GM12878 (cell line): ENCODE results near the gene NEK10. TPM values are rescaled to one million over a fixed set of nuclear protein-coding genes. Genes with fewer than 3 reads are reported as not detected.

ENCODE experiments used
- ATAC-seq: fragments of 200-7000 bp; cut with Tn5 transposase; 3 replicates; pipeline ENCODE4 v1.9.1; 2020; ENCODE audit warnings: mild to moderate bottlenecking, moderate library complexity
- BruUV-seq: library from RNA; stranded (reverse); fragments of 400-500 nt; replicated peaks from 2 replicates; lab custom pipeline; 2021; lab: Mats Ljungman, UMichigan
- CTCF ChIA-PET: fragments of 300-600 bp; sonication (Branson Sonifier 250); formaldehyde crosslinking; extraction: SDS; loops from one replicate; lab custom pipeline; 2021; ENCODE audit warnings: inconsistent platforms; lab: Yijun Ruan, JAX
- POLR2A ChIA-PET: fragments of 350-600 bp; formaldehyde crosslinking; extraction: SDS; loops from one replicate; lab custom pipeline; 2021; ENCODE audit warnings: inconsistent platforms; lab: Charles Lee
- RAD21 ChIA-PET: fragments of 300-600 bp; sonication (Branson Sonifier 250); formaldehyde crosslinking; loops from one replicate; lab custom pipeline; 2023; ENCODE audit warnings: antibody characterized with exemption; ENCODE audit not compliant: unreplicated experiment; lab: Charles Lee
- SMC1A ChIA-PET: fragments of 300-600 bp; sonication (Branson Sonifier 250); formaldehyde crosslinking; loops from one replicate; lab custom pipeline; 2023; ENCODE audit not compliant: unreplicated experiment, uncharacterized antibody; lab: Charles Lee
- DNase-seq: peaks from one replicate; pipeline ENCODE4 v3.0.0-alpha.2; 2011; ENCODE audit warnings: low read depth, low spot score
- FAIRE-seq: peaks from 3 replicates; lab custom pipeline; 2011; peaks lifted over from hg19 to GRCh38; lab: Jason Lieb, UNC
- H2AFZ ChIP-seq: 2 replicates; pipeline ENCODE4 v1.6.0; 2011; ENCODE audit warnings: low read depth, low read length, control low read depth; ENCODE audit not compliant: control insufficient read depth
- H3K27ac ChIP-seq: 2 replicates; pipeline ENCODE4 v1.5.1; 2011; ENCODE audit warnings: control low read depth; ENCODE audit not compliant: control insufficient read depth, insufficient read depth
- H3K27me3 ChIP-seq, 2 experiments: replicated peaks in 1 of 2; 2 replicates each; pipeline versions ENCODE4 v1.6.0 to v1.6.1; 2011; ENCODE audit warnings: low read length in 1 of 2; ENCODE audit not compliant: control insufficient read depth in 2 of 2, insufficient read depth in 2 of 2
- H3K36me3 ChIP-seq, 2 experiments: 2 replicates each; pipeline ENCODE4 v1.5.1; 2011; ENCODE audit warnings: low read length in 1 of 2; ENCODE audit not compliant: control insufficient read depth in 2 of 2, insufficient read depth in 2 of 2
- H3K4me1 ChIP-seq: 2 replicates; pipeline ENCODE4 v1.6.1; 2011; ENCODE audit warnings: mild to moderate bottlenecking, low read length, moderate library complexity, mixed read lengths; ENCODE audit not compliant: control insufficient read depth, insufficient read depth
- H3K4me2 ChIP-seq: 2 replicates; pipeline ENCODE4 v1.6.0; 2011; ENCODE audit warnings: control low read depth; ENCODE audit not compliant: control insufficient read depth, insufficient read depth
- H3K4me3 ChIP-seq: fragments of 200-600 bp; sonication (generic); 2 replicates; pipeline ENCODE4 v1.5.1; 2016
- H3K79me2 ChIP-seq: 2 replicates; pipeline ENCODE4 v1.6.0; 2011; ENCODE audit warnings: low read length; ENCODE audit not compliant: control insufficient read depth, insufficient read depth
- H3K9ac ChIP-seq: 2 replicates; pipeline ENCODE4 v1.8.0; 2011; ENCODE audit warnings: low read length, control low read depth, mixed read lengths; ENCODE audit not compliant: control insufficient read depth, insufficient read depth
- H3K9me3 ChIP-seq: replicated peaks from 3 replicates; pipeline ENCODE4 v1.5.1; 2011; ENCODE audit warnings: mild to moderate bottlenecking, low read length; ENCODE audit not compliant: control insufficient read depth, insufficient read depth
- H4K20me1 ChIP-seq: 2 replicates; pipeline ENCODE4 v1.6.0; 2011; ENCODE audit not compliant: control insufficient read depth, insufficient read depth
- EZH2 ChIP-seq: IDR thresholded peaks from 2 replicates; pipeline ENCODE4 v1.6.1; 2012; ENCODE audit warnings: low read depth, mild to moderate bottlenecking, control low read depth, inconsistent platforms, low read length, borderline replicate concordance; ENCODE audit not compliant: control insufficient read depth
- FOXM1 ChIP-seq: IDR thresholded peaks from 2 replicates; pipeline ENCODE4 v1.6.1; 2012; ENCODE audit warnings: low read depth, mild to moderate bottlenecking, inconsistent platforms, low read length, moderate library complexity
- GATAD2B ChIP-seq: fragments of 450-650 bp; conservative IDR thresholded peaks from 2 replicates; pipeline ENCODE4 v1.6.1; 2017; ENCODE audit warnings: low read depth, mild to moderate bottlenecking, moderate library complexity
- KDM1A ChIP-seq: fragments of 200-600 bp; sonication (generic); IDR thresholded peaks from 2 replicates; pipeline ENCODE4 v1.6.1; 2016; ENCODE audit warnings: borderline replicate concordance
- NFIC ChIP-seq: IDR thresholded peaks from 2 replicates; pipeline ENCODE4 v1.6.1; 2012; ENCODE audit warnings: low read depth, mild to moderate bottlenecking, inconsistent platforms, low read length, moderate library complexity
- RCOR1 ChIP-seq: conservative IDR thresholded peaks from 2 replicates; pipeline ENCODE4 v1.6.1; 2012; ENCODE audit warnings: low read depth, low read length, improper control_type of control experiment
- RELA ChIP-seq: fragments of 450-650 bp; IDR thresholded peaks from 2 replicates; pipeline ENCODE4 v1.8.0; 2014; ENCODE audit warnings: borderline replicate concordance; ENCODE audit not compliant: partially characterized antibody
- RFX5 ChIP-seq: IDR thresholded peaks from 2 replicates; pipeline ENCODE4 v1.6.1; 2011; ENCODE audit warnings: low read depth, low read length, improper control_type of control experiment
- RUNX3 ChIP-seq: IDR thresholded peaks from 2 replicates; pipeline ENCODE4 v1.6.1; 2012; ENCODE audit warnings: low read length, inconsistent platforms
- SMARCA5 ChIP-seq: fragments of 450-650 bp; IDR thresholded peaks from 2 replicates; pipeline ENCODE4 v1.6.1; 2017; ENCODE audit warnings: mild to moderate bottlenecking
- WGBS: methylation state at CpG from one replicate; pipeline ENCODE4 v1.1.6; 2016; ENCODE audit warnings: low lambda C conversion rate; ENCODE audit not compliant: insufficient replicate concordance, insufficient coverage; ENCODE audit errors: missing lambda C conversion rate; 5-methylcytosine and 5-hydroxymethylcytosine counted together
- in situ Hi-C: fragments of 300-500 bp; cut with MboI; formaldehyde crosslinking; loops from 9 replicates; pipeline ENCODE4 v1.14.3; 2018; ENCODE audit warnings: mixed read lengths
- intact Hi-C: fragments of 100-400 bp; cut with micrococcal nuclease; formaldehyde crosslinking; loops from one replicate; pipeline ENCODE4 v1.14.2; 2022; ENCODE audit not compliant: unreplicated experiment
- polyA plus RNA-seq, 11 experiments: library from polyadenylated mRNA; depleted of rRNA in 4 of 11; unstranded in 6 of 11; stranded (reverse) in 5 of 11; fragments of >200 nt; fragmentation: Nextera tagmentation in 4 of 11; fragmentation: Illumina TruSeq in 1 of 11; extraction: Ambion mirVana in 4 of 11; extraction: Trizol in 1 of 11; gene quantifications; 1 replicate in 1 of 11; 2 replicates in 10 of 11; pipeline versions ENCODE4 v1.2.1 to v1.2.3, GENCODE V29; 2011 to 2016; ENCODE audit warnings: inconsistent platforms in 2 of 11, missing spikeins in 2 of 11, low read depth in 1 of 11
- total RNA-seq, 4 experiments: library from RNA; depleted of rRNA in 3 of 4; stranded (reverse); fragments of >200 nt in 3 of 4; fragmentation: Illumina TruSeq in 1 of 4; extraction: Trizol in 1 of 4; gene quantifications; 2 replicates each; pipeline versions ENCODE4 v1.2.1 to v1.2.3, GENCODE V29; 2013 to 2021
- TF ChIP-seq, protein P1 (sequence below): fragments of 450-650 bp; formaldehyde crosslinking; IDR thresholded peaks from 2 replicates; pipeline ENCODE4 v1.5.0; 2022; ENCODE audit warnings: mild to moderate bottlenecking, missing genetic modification characterization
- TF ChIP-seq, protein P2 (sequence below), 3 experiments: IDR thresholded peaks in 2 of 3; conservative IDR thresholded peaks in 1 of 3; 2 replicates each; pipeline ENCODE4 v1.5.1; 2011; ENCODE audit warnings: low read depth in 3 of 3, low read length in 3 of 3, mild to moderate bottlenecking in 3 of 3, control low read depth in 2 of 3, moderate library complexity in 2 of 3, inconsistent platforms in 1 of 3, mixed read lengths in 1 of 3; ENCODE audit not compliant: control insufficient read depth in 2 of 3, insufficient read depth in 1 of 3; ENCODE audit errors: extremely low read depth in 1 of 3
- TF ChIP-seq, protein P3 (sequence below): fragments of 450-650 bp; IDR thresholded peaks from 2 replicates; pipeline ENCODE4 v1.6.1; 2017; ENCODE audit warnings: mild to moderate bottlenecking, moderate library complexity

Gene NEK10
- total and polyA plus RNA-seq, 10 of the 15 experiments (the other 5 are each of a cell fraction or from before 2014, with no cell fraction given): 0.06 to 0.40 (median 0.16) TPM; not detected in 2

DNA sequence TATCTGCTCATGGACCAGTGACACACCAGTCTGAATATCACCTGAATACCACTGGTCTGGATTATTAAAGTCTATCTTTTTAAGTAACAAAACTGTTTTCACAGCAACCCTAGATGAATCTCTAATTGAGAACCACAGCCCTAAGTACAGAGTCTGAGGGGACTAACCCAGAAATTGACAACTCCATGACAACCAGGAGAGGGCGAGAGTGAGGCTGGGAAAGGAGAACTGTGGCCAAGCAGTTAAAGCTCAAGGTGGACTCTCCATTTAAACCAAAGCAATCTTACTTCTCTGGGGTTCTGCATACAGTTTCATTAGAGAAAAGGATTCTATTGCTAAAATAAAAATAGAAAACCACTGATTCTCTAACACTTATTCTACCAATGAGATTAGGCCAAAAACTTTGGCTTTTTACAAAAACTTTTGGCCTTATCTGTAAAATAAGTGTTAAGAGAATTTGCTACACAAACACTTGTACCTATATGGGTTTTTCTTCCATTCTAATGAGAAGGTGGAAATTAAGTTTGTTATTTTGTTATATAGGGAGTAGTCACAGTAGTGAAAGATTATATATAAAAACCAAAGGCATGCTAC lies 11.4 kb downstream of the NEK10 start:
- DNase-seq: no peak
- no TSS peak for BruUV-seq
- no peaks in the 10 kb centered on the region for H3K9me3 ChIP-seq
- in situ Hi-C loops: no loop called here
- H2AFZ ChIP-seq: no peak overlapping the region
- ChIA-PET SMC1A (interaction anchor here (0.6 to 1.8 kb wide), 26 partner anchors 9 to 324 kb away, joined by 3 to 19 read pairs (median 4); partner anchors contain the start of gene NEK10), POLR2A (interaction anchor here (0.7 to 1.2 kb wide), 2 partner anchors 11 to 971 kb away, joined by 3 read pairs; partner anchors contain the start of gene NEK10), CTCF (interaction anchor here (0.6 to 1.8 kb wide), 27 partner anchors 9 to 971 kb away, joined by 3 to 28 read pairs (median 4); partner anchors contain the start of gene NEK10), RAD21 (interaction anchor here (0.6 to 1.8 kb wide), 9 partner anchors 9 to 323 kb away, joined by 3 to 20 read pairs (median 4); no protein-coding TSS in a partner anchor)
- no peak overlapping the region for H3K9ac ChIP-seq
- no peaks in the 10 kb centered on the region for H3K79me2 ChIP-seq
- 0% methylated on average over 1 of the region's 1 CpG for WGBS
- peak; percentile 96 for ATAC-seq
- H3K27ac ChIP-seq: no peak overlapping the region
- no peaks in the 10 kb centered on the region for H4K20me1 ChIP-seq
- no peak for FAIRE-seq
- no peak overlapping the region for H3K4me3 ChIP-seq
- no peaks in the 10 kb centered on the region for H3K27me3 ChIP-seq
- H3K4me2 ChIP-seq: no peak overlapping the region
- intact Hi-C loops: loop anchor here (1.0 to 5.0 kb wide), 3 partner anchors 110 to 323 kb away; no protein-coding TSS in a partner anchor
- no peaks in the 10 kb centered on the region for H3K36me3 ChIP-seq
- H3K4me1 ChIP-seq: peaks cover 14% of the 10 kb centered on the region
- TF ChIP-seq RFX5: 0 out of 2 replicates have a peak, but pooled peaks have one; percentile 2
- TF ChIP-seq SMARCA5: 0 out of 2 replicates have a peak, but pooled peaks have one; percentile 61
- no peak for TF ChIP-seq KDM1A
- TF ChIP-seq FOXM1: 0 out of 2 replicates have a peak, but pooled peaks have one; percentile 16
- TF ChIP-seq NFIC: no peak
- peak; percentile 56 for TF ChIP-seq RUNX3
- TF ChIP-seq RELA: no peak
- no peak for TF ChIP-seq RCOR1
- TF ChIP-seq, protein P1, sequence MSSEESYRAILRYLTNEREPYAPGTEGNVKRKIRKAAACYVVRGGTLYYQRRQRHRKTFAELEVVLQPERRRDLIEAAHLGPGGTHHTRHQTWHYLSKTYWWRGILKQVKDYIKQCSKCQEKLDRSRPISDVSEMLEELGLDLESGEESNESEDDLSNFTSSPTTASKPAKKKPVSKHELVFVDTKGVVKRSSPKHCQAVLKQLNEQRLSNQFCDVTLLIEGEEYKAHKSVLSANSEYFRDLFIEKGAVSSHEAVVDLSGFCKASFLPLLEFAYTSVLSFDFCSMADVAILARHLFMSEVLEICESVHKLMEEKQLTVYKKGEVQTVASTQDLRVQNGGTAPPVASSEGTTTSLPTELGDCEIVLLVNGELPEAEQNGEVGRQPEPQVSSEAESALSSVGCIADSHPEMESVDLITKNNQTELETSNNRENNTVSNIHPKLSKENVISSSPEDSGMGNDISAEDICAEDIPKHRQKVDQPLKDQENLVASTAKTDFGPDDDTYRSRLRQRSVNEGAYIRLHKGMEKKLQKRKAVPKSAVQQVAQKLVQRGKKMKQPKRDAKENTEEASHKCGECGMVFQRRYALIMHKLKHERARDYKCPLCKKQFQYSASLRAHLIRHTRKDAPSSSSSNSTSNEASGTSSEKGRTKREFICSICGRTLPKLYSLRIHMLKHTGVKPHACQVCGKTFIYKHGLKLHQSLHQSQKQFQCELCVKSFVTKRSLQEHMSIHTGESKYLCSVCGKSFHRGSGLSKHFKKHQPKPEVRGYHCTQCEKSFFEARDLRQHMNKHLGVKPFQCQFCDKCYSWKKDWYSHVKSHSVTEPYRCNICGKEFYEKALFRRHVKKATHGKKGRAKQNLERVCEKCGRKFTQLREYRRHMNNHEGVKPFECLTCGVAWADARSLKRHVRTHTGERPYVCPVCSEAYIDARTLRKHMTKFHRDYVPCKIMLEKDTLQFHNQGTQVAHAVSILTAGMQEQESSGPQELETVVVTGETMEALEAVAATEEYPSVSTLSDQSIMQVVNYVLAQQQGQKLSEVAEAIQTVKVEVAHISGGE (CRISPR knock-in tag): no peak
- TF ChIP-seq, protein P2, sequence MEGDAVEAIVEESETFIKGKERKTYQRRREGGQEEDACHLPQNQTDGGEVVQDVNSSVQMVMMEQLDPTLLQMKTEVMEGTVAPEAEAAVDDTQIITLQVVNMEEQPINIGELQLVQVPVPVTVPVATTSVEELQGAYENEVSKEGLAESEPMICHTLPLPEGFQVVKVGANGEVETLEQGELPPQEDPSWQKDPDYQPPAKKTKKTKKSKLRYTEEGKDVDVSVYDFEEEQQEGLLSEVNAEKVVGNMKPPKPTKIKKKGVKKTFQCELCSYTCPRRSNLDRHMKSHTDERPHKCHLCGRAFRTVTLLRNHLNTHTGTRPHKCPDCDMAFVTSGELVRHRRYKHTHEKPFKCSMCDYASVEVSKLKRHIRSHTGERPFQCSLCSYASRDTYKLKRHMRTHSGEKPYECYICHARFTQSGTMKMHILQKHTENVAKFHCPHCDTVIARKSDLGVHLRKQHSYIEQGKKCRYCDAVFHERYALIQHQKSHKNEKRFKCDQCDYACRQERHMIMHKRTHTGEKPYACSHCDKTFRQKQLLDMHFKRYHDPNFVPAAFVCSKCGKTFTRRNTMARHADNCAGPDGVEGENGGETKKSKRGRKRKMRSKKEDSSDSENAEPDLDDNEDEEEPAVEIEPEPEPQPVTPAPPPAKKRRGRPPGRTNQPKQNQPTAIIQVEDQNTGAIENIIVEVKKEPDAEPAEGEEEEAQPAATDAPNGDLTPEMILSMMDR (IDR thresholded peaks at IDR 0.05 in 2 of 3, conservative IDR thresholded peaks at IDR 0.05 in 1 of 3; ENCODE audit: control insufficient read depth in 2 of 3, extremely low read depth in 1 of 3, insufficient read depth in 1 of 3, low read depth in 3 of 3, low read length in 3 of 3): peak; percentile 72 to 84 (median 72)
- TF ChIP-seq EZH2: no peak
- TF ChIP-seq, protein P3, sequence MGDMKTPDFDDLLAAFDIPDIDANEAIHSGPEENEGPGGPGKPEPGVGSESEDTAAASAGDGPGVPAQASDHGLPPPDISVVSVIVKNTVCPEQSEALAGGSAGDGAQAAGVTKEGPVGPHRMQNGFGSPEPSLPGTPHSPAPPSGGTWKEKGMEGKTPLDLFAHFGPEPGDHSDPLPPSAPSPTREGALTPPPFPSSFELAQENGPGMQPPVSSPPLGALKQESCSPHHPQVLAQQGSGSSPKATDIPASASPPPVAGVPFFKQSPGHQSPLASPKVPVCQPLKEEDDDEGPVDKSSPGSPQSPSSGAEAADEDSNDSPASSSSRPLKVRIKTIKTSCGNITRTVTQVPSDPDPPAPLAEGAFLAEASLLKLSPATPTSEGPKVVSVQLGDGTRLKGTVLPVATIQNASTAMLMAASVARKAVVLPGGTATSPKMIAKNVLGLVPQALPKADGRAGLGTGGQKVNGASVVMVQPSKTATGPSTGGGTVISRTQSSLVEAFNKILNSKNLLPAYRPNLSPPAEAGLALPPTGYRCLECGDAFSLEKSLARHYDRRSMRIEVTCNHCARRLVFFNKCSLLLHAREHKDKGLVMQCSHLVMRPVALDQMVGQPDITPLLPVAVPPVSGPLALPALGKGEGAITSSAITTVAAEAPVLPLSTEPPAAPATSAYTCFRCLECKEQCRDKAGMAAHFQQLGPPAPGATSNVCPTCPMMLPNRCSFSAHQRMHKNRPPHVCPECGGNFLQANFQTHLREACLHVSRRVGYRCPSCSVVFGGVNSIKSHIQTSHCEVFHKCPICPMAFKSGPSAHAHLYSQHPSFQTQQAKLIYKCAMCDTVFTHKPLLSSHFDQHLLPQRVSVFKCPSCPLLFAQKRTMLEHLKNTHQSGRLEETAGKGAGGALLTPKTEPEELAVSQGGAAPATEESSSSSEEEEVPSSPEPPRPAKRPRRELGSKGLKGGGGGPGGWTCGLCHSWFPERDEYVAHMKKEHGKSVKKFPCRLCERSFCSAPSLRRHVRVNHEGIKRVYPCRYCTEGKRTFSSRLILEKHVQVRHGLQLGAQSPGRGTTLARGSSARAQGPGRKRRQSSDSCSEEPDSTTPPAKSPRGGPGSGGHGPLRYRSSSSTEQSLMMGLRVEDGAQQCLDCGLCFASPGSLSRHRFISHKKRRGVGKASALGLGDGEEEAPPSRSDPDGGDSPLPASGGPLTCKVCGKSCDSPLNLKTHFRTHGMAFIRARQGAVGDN: peak; percentile 61
- no peak for TF ChIP-seq GATAD2B
